Fibroblast of lung (primary cell): ENCODE measurements around the gene MCTP2. TPM values are rescaled to one million over a fixed set of nuclear protein-coding genes. Genes with fewer than 3 reads are reported as not detected.

ENCODE experiments used
- DNase-seq, 2 donors: peaks; one replicate each; pipeline versions ENCODE4 v3.0.0 to v3.0.0-alpha.2; 2010; ENCODE audit warnings: low read depth in 2 of 2
- H2AFZ ChIP-seq: 2 replicates; pipeline ENCODE4 v1.5.1; 2012; ENCODE audit warnings: low read length, control low read depth, inconsistent platforms
- H3K27ac ChIP-seq: 2 replicates; pipeline ENCODE4 v1.5.1; 2011; ENCODE audit warnings: low read length, control low read depth; ENCODE audit not compliant: insufficient read depth
- H3K27me3 ChIP-seq: 2 replicates; pipeline ENCODE4 v1.5.1; 2011; ENCODE audit warnings: mild to moderate bottlenecking, low read length; ENCODE audit not compliant: control insufficient read depth, insufficient read depth
- H3K36me3 ChIP-seq: 2 replicates; pipeline ENCODE4 v1.5.1; 2011; ENCODE audit warnings: low read length; ENCODE audit not compliant: control insufficient read depth, insufficient read depth
- H3K4me1 ChIP-seq: 2 replicates; pipeline ENCODE4 v1.5.1; 2011; ENCODE audit warnings: low read length; ENCODE audit not compliant: control insufficient read depth, insufficient read depth; ENCODE audit errors: extremely low read depth
- H3K4me2 ChIP-seq: 2 replicates; pipeline ENCODE4 v1.5.1; 2011; ENCODE audit warnings: low read length, control low read depth; ENCODE audit not compliant: insufficient read depth; ENCODE audit errors: extremely low read depth
- H3K4me3 ChIP-seq, 4 experiments: fragments of 200-600 bp in 1 of 4; sonication (generic) in 1 of 4; replicated peaks in 1 of 4; 2 replicates each; pipeline ENCODE4 v1.5.1; 2011 to 2016; ENCODE audit warnings: low read length in 4 of 4, low read depth in 3 of 4, mild to moderate bottlenecking in 3 of 4, control low read depth in 2 of 4, inconsistent platforms in 1 of 4, mixed read lengths in 1 of 4; ENCODE audit not compliant: insufficient read depth in 1 of 4; ENCODE audit errors: control extremely low read depth in 1 of 4
- H3K79me2 ChIP-seq: 2 replicates; pipeline ENCODE4 v1.5.1; 2012; ENCODE audit warnings: mild to moderate bottlenecking, low read length, inconsistent platforms; ENCODE audit not compliant: control insufficient read depth, insufficient read depth
- H3K9ac ChIP-seq: 2 replicates; pipeline ENCODE4 v1.5.1; 2011; ENCODE audit warnings: mild to moderate bottlenecking, low read length, control low read depth; ENCODE audit not compliant: insufficient read depth
- H3K9me3 ChIP-seq: 2 replicates; pipeline ENCODE4 v1.5.1; 2012; ENCODE audit warnings: low read depth, low read length; ENCODE audit not compliant: control insufficient read depth, insufficient read depth
- H4K20me1 ChIP-seq: 2 replicates; pipeline ENCODE4 v1.5.1; 2011; ENCODE audit warnings: low read length; ENCODE audit not compliant: control insufficient read depth, insufficient read depth; ENCODE audit errors: extremely low read depth
- EZH2 ChIP-seq: IDR thresholded peaks from 2 replicates; pipeline ENCODE4 v1.5.1; 2012; ENCODE audit warnings: low read length, control low read depth, mild to moderate bottlenecking; ENCODE audit errors: missing control alignments
- polyA plus RNA-seq, 2 donors: library from polyadenylated mRNA; depleted of rRNA in 1 of 2; stranded (reverse) in 1 of 2; unstranded in 1 of 2; fragments of >200 nt; gene quantifications; 2 replicates each; pipeline ENCODE4 v1.2.1, GENCODE V29; 2011 to 2012; ENCODE audit warnings: missing spikeins in 1 of 2
- total RNA-seq: library from RNA; depleted of rRNA; stranded (reverse); fragments of >200 nt; gene quantifications from 2 replicates; pipeline ENCODE4 v1.2.1, GENCODE V29; 2014
- TF ChIP-seq, protein P1 (sequence below), 2 donors: IDR thresholded peaks in 1 of 2; conservative IDR thresholded peaks in 1 of 2; 1 replicate in 1 of 2; 2 replicates in 1 of 2; pipeline ENCODE4 v1.5.1; 2011 to 2012; ENCODE audit warnings: low read length in 2 of 2, control low read depth in 1 of 2, inconsistent platforms in 1 of 2, low read depth in 1 of 2, mild to moderate bottlenecking in 1 of 2

The MCTP2 gene
- total and polyA plus RNA-seq, 2 donors (not counting 1 experiment from before 2014, with no cell fraction given): 3.6 to 14.5 TPM

DNA sequence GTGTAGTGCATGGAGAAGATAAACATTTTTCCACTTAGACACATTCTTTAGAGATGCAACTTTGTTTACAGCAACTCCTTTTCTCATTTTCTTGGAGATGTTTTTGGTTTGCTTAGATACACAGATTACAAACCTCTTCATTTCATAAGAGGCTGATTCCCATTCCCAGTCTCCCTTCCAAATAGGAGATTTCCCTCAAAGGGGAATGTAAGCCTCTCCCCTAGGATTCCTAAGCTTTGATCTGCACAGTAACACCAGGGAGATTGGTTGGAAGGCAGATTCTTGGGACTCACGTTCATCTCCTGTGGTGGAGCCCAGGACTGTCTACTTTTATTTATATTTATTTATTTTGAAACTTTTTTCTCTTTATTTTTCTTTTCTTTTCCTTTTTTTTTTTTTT is 63.2 kb downstream of the MCTP2 start:
- no peak overlapping the region for H3K27ac ChIP-seq
- no peak overlapping the region for H3K9ac ChIP-seq
- no peak overlapping the region for H3K4me2 ChIP-seq
- H3K9me3 ChIP-seq: no peaks in the 10 kb centered on the region
- H2AFZ ChIP-seq: no peak overlapping the region
- no peaks in the 10 kb centered on the region for H3K4me1 ChIP-seq
- H3K36me3 ChIP-seq: no peaks in the 10 kb centered on the region
- DNase-seq: no peak
- no peaks in the 10 kb centered on the region for H3K27me3 ChIP-seq
- H3K79me2 ChIP-seq: no peaks in the 10 kb centered on the region
- H4K20me1 ChIP-seq: no peaks in the 10 kb centered on the region
- no peak overlapping the region for H3K4me3 ChIP-seq
- TF ChIP-seq EZH2: no peak
- TF ChIP-seq, protein P1, sequence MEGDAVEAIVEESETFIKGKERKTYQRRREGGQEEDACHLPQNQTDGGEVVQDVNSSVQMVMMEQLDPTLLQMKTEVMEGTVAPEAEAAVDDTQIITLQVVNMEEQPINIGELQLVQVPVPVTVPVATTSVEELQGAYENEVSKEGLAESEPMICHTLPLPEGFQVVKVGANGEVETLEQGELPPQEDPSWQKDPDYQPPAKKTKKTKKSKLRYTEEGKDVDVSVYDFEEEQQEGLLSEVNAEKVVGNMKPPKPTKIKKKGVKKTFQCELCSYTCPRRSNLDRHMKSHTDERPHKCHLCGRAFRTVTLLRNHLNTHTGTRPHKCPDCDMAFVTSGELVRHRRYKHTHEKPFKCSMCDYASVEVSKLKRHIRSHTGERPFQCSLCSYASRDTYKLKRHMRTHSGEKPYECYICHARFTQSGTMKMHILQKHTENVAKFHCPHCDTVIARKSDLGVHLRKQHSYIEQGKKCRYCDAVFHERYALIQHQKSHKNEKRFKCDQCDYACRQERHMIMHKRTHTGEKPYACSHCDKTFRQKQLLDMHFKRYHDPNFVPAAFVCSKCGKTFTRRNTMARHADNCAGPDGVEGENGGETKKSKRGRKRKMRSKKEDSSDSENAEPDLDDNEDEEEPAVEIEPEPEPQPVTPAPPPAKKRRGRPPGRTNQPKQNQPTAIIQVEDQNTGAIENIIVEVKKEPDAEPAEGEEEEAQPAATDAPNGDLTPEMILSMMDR (conservative IDR thresholded peaks at IDR 0.05 in 1 of 2, IDR thresholded peaks at IDR 0.05 in 1 of 2; ENCODE audit: low read depth in 1 of 2, low read length in 2 of 2): no peak

DNA sequence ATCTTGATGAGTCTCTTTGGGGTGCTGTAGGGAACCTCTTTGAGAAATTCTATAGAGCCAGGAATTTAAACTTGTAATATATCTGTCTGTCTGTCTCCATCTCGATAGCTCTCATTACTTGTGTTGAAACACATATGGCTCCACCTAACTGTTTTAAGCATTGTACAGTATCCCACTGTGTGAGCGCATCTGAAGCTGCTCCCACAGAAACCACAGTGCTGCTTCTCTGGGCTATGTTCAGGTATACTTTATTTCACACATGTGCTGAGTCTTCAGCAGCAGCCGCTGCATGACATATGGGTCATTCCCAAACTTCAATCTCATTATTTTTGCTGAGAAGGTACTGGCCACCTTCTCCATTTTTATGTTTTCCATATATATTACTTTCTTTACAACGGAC is 63.9 kb downstream of the MCTP2 start:
- Histone ChIP-seq H3K4me3 (no peak overlapping the region), H3K27me3 (no peaks in the 10 kb centered on the region), H4K20me1 (no peaks in the 10 kb centered on the region), H3K9me3 (no peaks in the 10 kb centered on the region), H3K4me1 (no peaks in the 10 kb centered on the region), H3K79me2 (no peaks in the 10 kb centered on the region), H3K9ac (no peak overlapping the region), H3K36me3 (no peaks in the 10 kb centered on the region), H2AFZ (no peak overlapping the region), H3K27ac (no peak overlapping the region), H3K4me2 (no peak overlapping the region)
- TF ChIP-seq, protein P1 (conservative IDR thresholded peaks at IDR 0.05 in 1 of 2, IDR thresholded peaks at IDR 0.05 in 1 of 2; ENCODE audit: low read depth in 1 of 2, low read length in 2 of 2): no peak
- no peak for TF ChIP-seq EZH2
- DNase-seq: no peak

DNA sequence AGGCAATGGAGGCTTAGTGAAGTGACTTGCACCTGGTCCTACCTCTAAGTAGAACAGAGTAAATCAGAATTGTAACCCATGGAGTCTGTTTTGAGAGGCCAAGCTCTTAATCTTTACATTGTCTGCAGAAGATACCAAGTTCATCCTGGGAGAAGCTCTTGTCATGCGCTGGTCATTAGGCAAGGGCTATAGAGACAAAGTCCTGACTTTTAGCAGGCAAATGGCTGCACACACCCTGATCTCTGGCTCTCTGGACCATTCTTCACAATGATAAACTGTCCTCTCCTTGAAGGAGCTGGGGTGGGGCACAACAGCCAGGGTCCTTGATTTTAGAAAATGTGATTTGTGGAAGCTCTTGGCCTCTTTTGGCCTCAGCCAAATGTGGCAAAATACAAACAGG is 65.4 kb downstream of the MCTP2 start:
- Histone ChIP-seq H3K27me3 (no peaks in the 10 kb centered on the region), H3K79me2 (no peaks in the 10 kb centered on the region), H3K9me3 (no peaks in the 10 kb centered on the region), H3K4me2 (no peak overlapping the region), H3K4me1 (no peaks in the 10 kb centered on the region), H3K27ac (no peak overlapping the region), H2AFZ (no peak overlapping the region), H3K36me3 (no peaks in the 10 kb centered on the region), H3K4me3 (no peak overlapping the region), H4K20me1 (no peaks in the 10 kb centered on the region), H3K9ac (no peak overlapping the region)
- TF ChIP-seq EZH2: no peak
- TF ChIP-seq, protein P1 (conservative IDR thresholded peaks at IDR 0.05 in 1 of 2, IDR thresholded peaks at IDR 0.05 in 1 of 2; ENCODE audit: low read depth in 1 of 2, low read length in 2 of 2): no peak
- DNase-seq: no peak
